B cell (primary cell): Measurements from ENCODE around the gene ERGIC1. TPM values are rescaled to one million over a fixed set of nuclear protein-coding genes. Genes with fewer than 3 reads are reported as not detected.

ENCODE experiments used
- ATAC-seq: fragments of 200-7000 bp; cut with Tn5 transposase; one replicate; pipeline ENCODE4 v1.10.0; 2021; ENCODE audit warnings: low read depth, mild to moderate bottlenecking, moderate number of reproducible peaks, moderate library complexity
- CTCF ChIA-PET: fragments of 350-600 bp; sonication (Branson Sonifier 250); formaldehyde crosslinking; loops from one replicate; lab custom pipeline; 2021; ENCODE audit warnings: antibody characterized with exemption, inconsistent platforms; lab: Charles Lee
- POLR2A ChIA-PET: fragments of 350-600 bp; sonication (Branson Sonifier 250); formaldehyde crosslinking; loops from one replicate; lab custom pipeline; 2021; ENCODE audit warnings: antibody characterized with exemption; lab: Charles Lee
- DNase-seq: peaks from one replicate; pipeline ENCODE4 v3.0.0; 2013
- H2AFZ ChIP-seq: 2 replicates; pipeline ENCODE4 v1.6.1; 2012; ENCODE audit warnings: mild to moderate bottlenecking, low read depth, low read length; ENCODE audit not compliant: insufficient read depth, poor library complexity, severe bottlenecking
- H3K27ac ChIP-seq, 2 donors: 1 replicate in 1 of 2; 2 replicates in 1 of 2; pipeline ENCODE4 v1.5.1; 2012 to 2013; ENCODE audit warnings: low read length in 2 of 2, mild to moderate bottlenecking in 2 of 2, moderate library complexity in 1 of 2
- H3K27me3 ChIP-seq, 4 experiments: fragments of 200-600 bp in 1 of 4; sonication (generic) in 1 of 4; replicated peaks in 1 of 4; 1 replicate in 2 of 4; 2 replicates in 2 of 4; pipeline versions ENCODE4 v1.6.1 to v1.7.0; 2013 to 2016; ENCODE audit warnings: low read length in 3 of 4, mild to moderate bottlenecking in 2 of 4, mixed read lengths in 1 of 4, moderate library complexity in 1 of 4; ENCODE audit not compliant: insufficient read depth in 4 of 4, control insufficient read depth in 3 of 4; ENCODE audit errors: control extremely low read depth in 1 of 4
- H3K36me3 ChIP-seq, 2 experiments: replicated peaks in 1 of 2; 1 replicate in 1 of 2; 2 replicates in 1 of 2; pipeline versions ENCODE4 v1.6.1 to v1.7.1; 2013; ENCODE audit warnings: low read length in 1 of 2; ENCODE audit not compliant: insufficient read depth in 2 of 2, control insufficient read depth in 1 of 2; ENCODE audit errors: control extremely low read depth in 1 of 2, extremely low read depth in 1 of 2
- H3K4me1 ChIP-seq, 2 donors: fragments of 200-600 bp in 1 of 2; sonication (generic) in 1 of 2; 1 replicate in 1 of 2; 2 replicates in 1 of 2; pipeline versions ENCODE4 v1.5.1 to v1.6.1; 2013 to 2017; ENCODE audit warnings: low read length in 2 of 2; ENCODE audit not compliant: control insufficient read depth in 2 of 2, insufficient read depth in 2 of 2
- H3K4me2 ChIP-seq: replicated peaks from 2 replicates; pipeline ENCODE3; 2012; ENCODE audit warnings: mild to moderate bottlenecking, low read depth, low read length; ENCODE audit not compliant: poor library complexity, severe bottlenecking
- H3K4me3 ChIP-seq, 5 experiments: fragments of 200-600 bp in 1 of 5; sonication (generic) in 1 of 5; 1 replicate in 3 of 5; 2 replicates in 2 of 5; pipeline versions ENCODE4 v1.5.1 to v1.7.0; 2011 to 2016; ENCODE audit warnings: low read length in 4 of 5, mild to moderate bottlenecking in 4 of 5, low read depth in 2 of 5, control low read depth in 1 of 5, moderate library complexity in 1 of 5; ENCODE audit not compliant: insufficient read depth in 1 of 5; ENCODE audit errors: control extremely low read depth in 1 of 5, extremely low read depth in 1 of 5
- H3K79me2 ChIP-seq: fragments of 200-600 bp; sonication (generic); one replicate; pipeline ENCODE4 v1.6.0; 2016; ENCODE audit warnings: low read length; ENCODE audit not compliant: control insufficient read depth, insufficient read depth
- H3K9ac ChIP-seq: fragments of 200-600 bp; sonication (generic); 2 replicates; pipeline ENCODE4 v1.6.1; 2017; ENCODE audit warnings: mild to moderate bottlenecking, low read length, moderate library complexity
- H3K9me3 ChIP-seq, 3 donors: one replicate each; pipeline versions ENCODE4 v1.6.1 to v1.7.1; 2013; ENCODE audit warnings: low read length in 2 of 3; ENCODE audit not compliant: control insufficient read depth in 2 of 3, insufficient read depth in 1 of 3; ENCODE audit errors: control extremely low read depth in 1 of 3
- H4K20me1 ChIP-seq: 2 replicates; pipeline ENCODE4 v1.6.0; 2012; ENCODE audit warnings: mild to moderate bottlenecking, low read length; ENCODE audit not compliant: insufficient read depth, control insufficient read depth, poor library complexity, severe bottlenecking
- H3K27ac Mint-ChIP-seq: one replicate; pipeline ENCODE4 v1.8.0; 2021; ENCODE audit warnings: mixed read lengths
- H3K27me3 Mint-ChIP-seq: one replicate; pipeline ENCODE4 v1.8.0; 2021; ENCODE audit warnings: mixed read lengths
- H3K4me1 Mint-ChIP-seq: one replicate; pipeline ENCODE4 v1.8.0; 2021; ENCODE audit warnings: mixed read lengths
- H3K4me3 Mint-ChIP-seq: one replicate; pipeline ENCODE4 v1.8.0; 2021; ENCODE audit warnings: mixed read lengths
- H3K9me3 Mint-ChIP-seq: one replicate; pipeline ENCODE4 v1.8.0; 2022; ENCODE audit warnings: mixed read lengths; ENCODE audit not compliant: insufficient read depth
- EZH2 ChIP-seq: IDR thresholded peaks from 2 replicates; pipeline ENCODE4 v1.6.1; 2012; ENCODE audit warnings: borderline replicate concordance, low read depth, mild to moderate bottlenecking, moderate library complexity, low read length; ENCODE audit not compliant: insufficient read depth, poor library complexity, severe bottlenecking
- WGBS: methylation state at CpG from one replicate; pipeline ENCODE4 v1.1.5; 2013; ENCODE audit warnings: missing lambda C conversion rate; ENCODE audit not compliant: insufficient coverage; 5-methylcytosine and 5-hydroxymethylcytosine counted together
- intact Hi-C: fragments of 100-400 bp; cut with micrococcal nuclease; formaldehyde crosslinking; loops from one replicate; pipeline ENCODE4 v1.10.0; 2022
- polyA plus RNA-seq: library from polyadenylated mRNA; depleted of rRNA; stranded (reverse); fragments of >200 nt; gene quantifications from 2 replicates; pipeline ENCODE4 v1.2.3, GENCODE V29; 2012
- total RNA-seq, 2 donors: library from RNA; stranded (reverse); fragments of 120-200 nt in 1 of 2; gene quantifications; 1 replicate in 1 of 2; 2 replicates in 1 of 2; pipeline versions ENCODE4 v1.2.3 to v1.2.4, GENCODE V29; 2013 to 2022
- TF ChIP-seq, protein P1 (sequence below): fragments of 200-600 bp; IDR thresholded peaks from one replicate; pipeline ENCODE4 v1.8.0; 2022; ENCODE audit warnings: antibody characterized with exemption, mild to moderate bottlenecking

The ERGIC1 gene
- total and polyA plus RNA-seq, 2 donors (not counting 1 experiment from before 2014, with no cell fraction given): 86.3 to 140 TPM

DNA sequence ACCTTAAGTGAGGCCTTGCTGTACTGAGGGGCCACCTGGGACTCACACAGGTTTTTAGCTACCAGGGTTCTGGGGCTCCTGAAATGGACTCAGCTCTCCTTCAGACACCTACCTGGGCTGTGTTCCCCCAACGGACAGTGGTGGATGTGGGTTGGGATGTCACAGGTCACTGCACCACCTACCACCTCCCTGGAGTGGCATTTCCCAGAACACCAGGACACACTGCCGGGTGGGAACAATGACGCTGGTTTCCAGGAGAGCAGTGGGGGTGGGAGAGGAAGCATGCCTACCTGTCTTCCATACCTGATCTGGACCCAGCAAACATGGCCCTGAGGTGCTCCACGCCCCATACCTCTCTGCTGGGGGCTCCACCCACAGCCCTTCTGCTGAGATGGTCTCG lies 20.9 kb downstream of the ERGIC1 start:
- ChIA-PET CTCF (interaction anchor here (0.9 to 1.9 kb wide), 2 partner anchors 75 to 140 kb away, joined by 3 to 7 read pairs; no protein-coding TSS in a partner anchor), POLR2A (no interaction called here)
- H3K9me3 Mint-ChIP-seq: no peaks in the 10 kb centered on the region
- H3K27ac Mint-ChIP-seq: peak overlapping the region; percentile 37
- H3K9me3 ChIP-seq: no peaks in the 10 kb centered on the region
- no peak overlapping the region for H3K4me2 ChIP-seq
- no peak for TF ChIP-seq EZH2
- TF ChIP-seq, protein P1, sequence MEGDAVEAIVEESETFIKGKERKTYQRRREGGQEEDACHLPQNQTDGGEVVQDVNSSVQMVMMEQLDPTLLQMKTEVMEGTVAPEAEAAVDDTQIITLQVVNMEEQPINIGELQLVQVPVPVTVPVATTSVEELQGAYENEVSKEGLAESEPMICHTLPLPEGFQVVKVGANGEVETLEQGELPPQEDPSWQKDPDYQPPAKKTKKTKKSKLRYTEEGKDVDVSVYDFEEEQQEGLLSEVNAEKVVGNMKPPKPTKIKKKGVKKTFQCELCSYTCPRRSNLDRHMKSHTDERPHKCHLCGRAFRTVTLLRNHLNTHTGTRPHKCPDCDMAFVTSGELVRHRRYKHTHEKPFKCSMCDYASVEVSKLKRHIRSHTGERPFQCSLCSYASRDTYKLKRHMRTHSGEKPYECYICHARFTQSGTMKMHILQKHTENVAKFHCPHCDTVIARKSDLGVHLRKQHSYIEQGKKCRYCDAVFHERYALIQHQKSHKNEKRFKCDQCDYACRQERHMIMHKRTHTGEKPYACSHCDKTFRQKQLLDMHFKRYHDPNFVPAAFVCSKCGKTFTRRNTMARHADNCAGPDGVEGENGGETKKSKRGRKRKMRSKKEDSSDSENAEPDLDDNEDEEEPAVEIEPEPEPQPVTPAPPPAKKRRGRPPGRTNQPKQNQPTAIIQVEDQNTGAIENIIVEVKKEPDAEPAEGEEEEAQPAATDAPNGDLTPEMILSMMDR: no peak
- no peaks in the 10 kb centered on the region for H3K27me3 ChIP-seq
- H2AFZ ChIP-seq: no peak overlapping the region
- peaks cover 0 to 31% of the 10 kb centered on the region in 2 experiments for H3K36me3 ChIP-seq
- peaks cover 66% of the 10 kb centered on the region for H3K4me1 Mint-ChIP-seq
- no peak overlapping the region for H3K4me3 Mint-ChIP-seq
- H4K20me1 ChIP-seq: peaks cover 64% of the 10 kb centered on the region
- no peak for ATAC-seq
- H3K27me3 Mint-ChIP-seq: no peaks in the 10 kb centered on the region
- H3K79me2 ChIP-seq: peaks cover 94% of the 10 kb centered on the region
- peak overlapping the region in 1 of 2 donors; percentile 30 for H3K27ac ChIP-seq
- H3K9ac ChIP-seq: no peak overlapping the region
- intact Hi-C loops: no loop called here
- peaks cover 19 to 24% of the 10 kb centered on the region in 2 donors for H3K4me1 ChIP-seq
- H3K4me3 ChIP-seq: no peak overlapping the region
- DNase-seq: no peak
- 100% methylated on average over 3 of the region's 5 CpGs for WGBS

DNA sequence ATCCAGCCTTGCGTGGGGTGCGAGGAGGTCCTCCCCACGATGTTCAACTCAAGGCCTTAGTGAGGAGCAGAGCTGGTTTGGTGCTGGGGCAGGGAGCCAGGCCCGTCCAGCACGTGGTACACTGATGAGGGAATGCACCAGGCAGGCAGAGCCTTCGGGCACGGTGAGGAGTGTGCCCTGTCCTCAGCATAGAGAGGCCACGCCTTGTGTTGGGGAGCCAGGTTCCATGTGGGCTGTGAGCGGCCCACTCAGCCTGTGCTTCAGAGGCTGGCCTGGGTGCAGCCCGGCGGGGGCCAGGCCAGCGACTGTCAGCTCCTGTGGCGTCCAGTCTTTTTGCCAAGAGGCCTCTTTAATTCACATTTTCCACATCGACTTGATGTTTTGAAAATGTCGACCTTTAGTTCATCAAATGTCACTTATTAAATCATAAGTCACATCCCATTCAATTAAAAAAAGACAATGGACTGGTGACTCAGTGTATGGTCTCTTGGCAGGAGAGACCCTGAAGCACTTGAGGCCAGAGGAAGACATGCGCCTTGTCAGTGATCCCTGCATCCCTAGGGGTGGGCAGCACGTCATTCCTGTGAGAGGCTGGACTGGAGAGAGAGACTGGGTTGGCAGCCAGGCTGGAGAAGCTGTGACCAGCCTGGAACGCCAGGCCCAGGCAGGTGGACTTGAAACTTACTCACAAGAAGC lies 21.7 kb downstream of the ERGIC1 start:
- Histone ChIP-seq H2AFZ (no peak overlapping the region), H3K4me3 (no peak overlapping the region), H3K4me1 (peaks cover 13 to 19% of the 10 kb centered on the region in 2 donors), H3K79me2 (peaks cover 96% of the 10 kb centered on the region), H3K9ac (no peak overlapping the region), H4K20me1 (peaks cover 68% of the 10 kb centered on the region), H3K4me2 (no peak overlapping the region), H3K27me3 (no peaks in the 10 kb centered on the region), H3K36me3 (peaks cover 0 to 31% of the 10 kb centered on the region in 2 experiments), H3K9me3 (no peaks in the 10 kb centered on the region), H3K27ac (peak overlapping the region in 1 of 2 donors; percentile 33)
- intact Hi-C loops: no loop called here
- Mint-ChIP-seq H3K27ac (peak overlapping the region; percentile 68), H3K4me1 (peaks cover 66% of the 10 kb centered on the region), H3K9me3 (no peaks in the 10 kb centered on the region), H3K27me3 (no peaks in the 10 kb centered on the region), H3K4me3 (no peak overlapping the region)
- TF ChIP-seq, protein P1: no peak
- TF ChIP-seq EZH2: no peak
- ATAC-seq: no peak
- WGBS: 94% methylated on average over 15 of the region's 18 CpGs
- ChIA-PET POLR2A (no interaction called here), CTCF (interaction anchor here (1.9 kb wide), 1 partner anchor 141 kb away, joined by 7 read pairs; no protein-coding TSS in a partner anchor)
- DNase-seq: no peak
